Measurements from ENCODE around the gene MYOG.

DNA sequence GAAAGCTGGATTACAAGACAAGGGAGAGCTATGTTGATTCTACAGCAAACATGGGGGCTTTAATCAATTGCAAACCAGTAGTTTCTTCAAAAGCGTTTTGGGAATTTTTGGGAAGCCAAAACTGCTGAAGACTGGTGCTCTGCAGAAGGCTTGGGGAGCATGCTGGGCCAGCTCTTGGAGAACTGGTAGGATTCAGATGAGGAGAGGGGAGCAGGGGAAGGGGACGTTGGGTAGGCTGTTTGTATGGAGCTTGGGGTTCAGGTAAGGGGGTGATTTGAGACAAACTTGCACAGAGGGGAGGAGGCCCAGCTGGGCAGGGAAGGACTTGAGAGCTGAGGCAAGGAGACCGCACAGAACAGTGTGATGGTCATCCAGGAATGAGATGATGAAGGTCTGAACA, 2.6 kb upstream of the MYOG start:
- TF ChIP-seq, protein P1, sequence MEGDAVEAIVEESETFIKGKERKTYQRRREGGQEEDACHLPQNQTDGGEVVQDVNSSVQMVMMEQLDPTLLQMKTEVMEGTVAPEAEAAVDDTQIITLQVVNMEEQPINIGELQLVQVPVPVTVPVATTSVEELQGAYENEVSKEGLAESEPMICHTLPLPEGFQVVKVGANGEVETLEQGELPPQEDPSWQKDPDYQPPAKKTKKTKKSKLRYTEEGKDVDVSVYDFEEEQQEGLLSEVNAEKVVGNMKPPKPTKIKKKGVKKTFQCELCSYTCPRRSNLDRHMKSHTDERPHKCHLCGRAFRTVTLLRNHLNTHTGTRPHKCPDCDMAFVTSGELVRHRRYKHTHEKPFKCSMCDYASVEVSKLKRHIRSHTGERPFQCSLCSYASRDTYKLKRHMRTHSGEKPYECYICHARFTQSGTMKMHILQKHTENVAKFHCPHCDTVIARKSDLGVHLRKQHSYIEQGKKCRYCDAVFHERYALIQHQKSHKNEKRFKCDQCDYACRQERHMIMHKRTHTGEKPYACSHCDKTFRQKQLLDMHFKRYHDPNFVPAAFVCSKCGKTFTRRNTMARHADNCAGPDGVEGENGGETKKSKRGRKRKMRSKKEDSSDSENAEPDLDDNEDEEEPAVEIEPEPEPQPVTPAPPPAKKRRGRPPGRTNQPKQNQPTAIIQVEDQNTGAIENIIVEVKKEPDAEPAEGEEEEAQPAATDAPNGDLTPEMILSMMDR (IDR thresholded peaks at IDR 0.05 in 4 of 5, conservative IDR thresholded peaks at IDR 0.05 in 1 of 5), result no peak
- no peak for TF ChIP-seq POLR2A (IDR thresholded peaks at IDR 0.05)
